Measurements from ENCODE around the gene NKX3-2.

GRCh38 chr4:13527981-13528820 is 16.1 kb downstream of the NKX3-2 start:
- TF ChIP-seq REST (IDR thresholded peaks at IDR 0.05; ENCODE audit: insufficient read depth in 1 of 2, low read depth in 2 of 2, low read length in 1 of 2) (no peak), CTCF (IDR thresholded peaks at IDR 0.05) (no peak), SIN3A (IDR thresholded peaks at IDR 0.05; ENCODE audit: borderline replicate concordance, insufficient read depth, low read depth, low read length) (no peak)
